Smooth muscle cell of the brain vasculature (primary cell): ENCODE measurements around the gene GTF2H1.
"Not testable (repeated sequence)": the region's sequence is repeated elsewhere in the genome, so short reads cannot be mapped to it uniquely, and the experiment has no call there.

ENCODE experiments used
- DNase-seq: peaks from one replicate; pipeline ENCODE4 v3.0.0-alpha.2; 2012; ENCODE audit warnings: low read depth, low spot score

GTF2H1 gene

GRCh38 chr11:18317551-18317950, 4.8 kb upstream of the GTF2H1 start:
- no peak for DNase-seq

DNA sequence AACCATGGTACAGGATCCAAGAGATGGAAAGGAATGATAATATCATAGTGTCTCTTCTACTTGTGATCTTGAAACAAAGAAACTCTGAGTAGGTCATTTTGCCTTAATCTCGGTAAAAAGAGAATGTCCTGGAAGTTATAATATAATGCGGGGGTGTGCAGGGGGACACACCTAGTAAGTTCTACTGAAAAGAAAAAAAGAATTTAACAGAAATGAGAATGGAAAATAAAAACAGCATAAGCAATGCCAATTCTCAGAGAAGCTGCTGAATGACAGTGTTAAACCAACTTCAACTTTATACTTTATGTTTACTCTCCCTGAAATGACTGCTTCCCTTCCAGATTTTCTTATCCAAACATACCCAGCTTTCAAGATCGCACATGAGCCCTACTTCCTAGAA, 2.5 kb upstream of the GTF2H1 start:
- DNase-seq, result no peak

GRCh38 chr11:18320617-18321016, 1.8 kb upstream of the GTF2H1 start:
- DNase-seq, result no peak

DNA sequence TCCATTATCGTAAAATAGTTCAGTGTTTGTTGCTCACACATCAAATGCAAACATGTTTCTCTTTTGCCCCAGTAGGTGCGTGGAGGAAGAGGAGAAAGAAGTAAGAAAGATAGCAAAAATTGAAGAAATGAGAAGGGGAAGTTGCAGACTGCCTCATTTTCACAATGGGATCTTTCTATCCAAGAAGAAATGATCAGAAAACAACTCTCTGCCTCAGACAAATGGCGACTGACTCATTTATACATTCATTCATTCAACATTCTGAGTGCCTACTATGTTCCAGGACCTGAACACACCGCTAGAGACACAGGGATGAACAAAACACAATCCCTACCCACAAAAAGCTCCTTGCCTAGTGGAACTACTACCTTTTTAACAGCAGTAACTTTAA, 794 bp upstream of the GTF2H1 start:
- DNase-seq, result no peak

GRCh38 chr11:18322818-18323570, 627 bp downstream of the GTF2H1 start:
- DNase-seq, result no peak

- DNase-seq, result not testable (repeated sequence)
These were observed 1.5 kb downstream of the GTF2H1 start for GRCh38 chr11:18323881-18324280.

DNA sequence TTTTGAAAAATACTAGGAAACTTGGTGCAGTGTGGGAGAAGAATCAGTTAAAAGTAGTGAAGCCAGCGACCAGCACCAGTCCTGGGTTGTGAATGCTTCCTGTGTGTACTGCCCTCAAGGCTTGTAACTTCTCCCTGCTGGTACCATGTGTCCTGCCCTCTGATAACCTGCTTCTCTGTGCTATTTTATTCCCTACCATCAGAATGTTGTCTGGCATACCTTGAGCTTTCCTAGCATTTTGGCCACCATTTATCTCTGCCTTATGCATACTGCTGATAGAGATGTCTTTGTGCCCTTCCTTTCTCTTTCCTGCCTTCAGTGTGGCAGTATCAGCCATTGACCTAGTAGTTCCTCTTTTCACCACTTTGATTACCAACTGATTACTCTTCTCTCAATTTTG, 2.0 kb downstream of the GTF2H1 start:
- no peak for DNase-seq

GRCh38 chr11:18329196-18329870, 7.0 kb downstream of the GTF2H1 start:
- DNase-seq, result no peak

DNA sequence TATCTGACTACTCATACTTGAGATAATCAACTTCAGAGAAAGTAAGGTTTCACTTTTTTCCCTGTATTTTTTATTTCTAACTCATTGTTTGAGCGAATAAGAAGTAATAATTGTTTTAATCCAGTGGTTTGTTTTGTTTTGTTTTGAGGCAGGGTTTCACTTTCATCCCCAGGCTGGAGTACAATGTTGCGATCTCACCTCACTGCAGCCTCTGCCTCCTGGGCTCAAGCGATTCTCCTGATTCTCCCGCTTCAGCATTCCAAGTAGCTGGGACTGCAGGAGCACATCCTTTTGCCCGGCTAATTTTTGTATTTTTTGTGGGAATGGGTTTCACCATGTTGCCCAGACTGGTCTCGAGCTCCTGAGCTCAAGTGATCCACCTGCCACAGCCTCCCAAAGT, 8.6 kb downstream of the GTF2H1 start:
- DNase-seq, result no peak

DNA sequence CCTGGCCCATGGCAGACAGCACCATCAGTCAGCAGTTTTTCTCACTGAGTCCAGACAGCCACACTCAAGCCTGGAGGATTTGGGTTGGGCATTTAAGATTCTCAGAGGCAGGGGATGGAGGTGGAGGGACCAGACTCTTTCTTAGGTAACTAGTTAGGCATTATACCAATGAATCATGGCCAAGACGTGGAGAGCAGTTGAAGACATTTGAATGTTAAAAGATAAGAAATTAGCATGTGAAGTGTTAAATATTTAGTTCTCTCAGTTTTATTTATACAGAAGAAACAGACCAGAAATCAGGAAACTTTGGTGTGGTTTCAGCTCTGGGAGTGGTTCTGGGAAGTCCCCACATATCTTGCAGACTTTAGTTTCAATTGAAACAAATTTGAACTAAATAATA, 9.9 kb downstream of the GTF2H1 start:
- DNase-seq, result no peak

GRCh38 chr11:18332891-18333290, 10.5 kb downstream of the GTF2H1 start:
- no peak for DNase-seq

- DNase-seq, result no peak
These were observed 25.2 kb downstream of the GTF2H1 start for GRCh38 chr11:18347471-18348125.

- no peak for DNase-seq
These were observed 30.2 kb downstream of the GTF2H1 start for GRCh38 chr11:18352581-18352980.

- no peak for DNase-seq
These were observed 36.3 kb downstream of the GTF2H1 start for GRCh38 chr11:18358646-18359045.

- no peak for DNase-seq
These were observed 38.8 kb downstream of the GTF2H1 start for GRCh38 chr11:18361154-18361553.

DNA sequence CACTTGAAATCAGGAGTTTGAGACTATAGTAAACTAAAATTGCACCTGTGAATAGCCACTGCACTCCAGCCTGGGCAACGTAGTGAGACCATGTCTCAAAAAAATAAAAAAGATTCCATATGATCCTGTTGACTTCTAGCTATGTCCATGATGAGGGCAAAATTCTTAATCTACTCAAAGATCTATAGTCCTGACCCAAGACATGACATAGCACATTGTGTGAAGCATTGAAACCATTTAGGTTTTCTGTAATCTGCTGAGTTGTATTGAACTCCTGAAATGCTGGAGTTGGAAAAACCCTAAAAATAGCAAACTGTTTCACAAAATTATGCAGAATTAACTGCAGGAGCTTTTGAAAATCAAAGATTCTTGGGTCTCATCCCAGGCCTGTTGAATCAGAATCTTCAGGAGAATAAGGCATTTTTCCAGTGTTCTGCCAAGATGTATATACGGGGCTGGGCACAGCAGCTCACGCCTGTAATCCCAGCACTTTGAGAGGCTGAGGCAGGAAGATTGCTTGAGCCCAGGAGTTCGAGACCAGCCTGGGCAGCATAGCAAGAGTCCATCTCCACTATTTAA, 42.2 kb downstream of the GTF2H1 start:
- no peak for DNase-seq

DNA sequence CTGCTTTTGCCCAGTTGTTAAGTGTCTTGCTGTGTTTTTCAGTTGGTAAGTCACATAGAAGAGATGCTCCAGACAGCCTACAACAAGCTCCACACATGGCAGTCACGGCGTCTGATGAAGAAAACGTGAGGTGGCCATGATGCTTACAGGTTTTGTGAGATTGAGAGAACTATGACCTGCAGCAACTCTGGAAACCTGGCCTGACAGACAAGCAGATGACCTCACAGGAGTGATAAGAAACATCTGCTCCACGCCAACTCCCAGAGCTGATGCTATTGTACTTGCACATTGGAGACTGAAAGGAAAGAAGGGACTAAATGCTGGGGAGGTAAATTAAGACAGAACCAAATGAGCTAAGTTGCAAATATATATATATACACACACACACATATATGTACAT, 43.4 kb downstream of the GTF2H1 start:
- no peak for DNase-seq

GRCh38 chr11:18366286-18366685, 43.9 kb downstream of the GTF2H1 start:
- no peak for DNase-seq

- DNase-seq, result no peak
These were observed 45.1 kb downstream of the GTF2H1 start for GRCh38 chr11:18367431-18367830.

GRCh38 chr11:18368221-18368620, 45.9 kb downstream of the GTF2H1 start:
- no peak for DNase-seq

- no peak for DNase-seq
These were observed 47.0 kb downstream of the GTF2H1 start for GRCh38 chr11:18369398-18369797.

DNA sequence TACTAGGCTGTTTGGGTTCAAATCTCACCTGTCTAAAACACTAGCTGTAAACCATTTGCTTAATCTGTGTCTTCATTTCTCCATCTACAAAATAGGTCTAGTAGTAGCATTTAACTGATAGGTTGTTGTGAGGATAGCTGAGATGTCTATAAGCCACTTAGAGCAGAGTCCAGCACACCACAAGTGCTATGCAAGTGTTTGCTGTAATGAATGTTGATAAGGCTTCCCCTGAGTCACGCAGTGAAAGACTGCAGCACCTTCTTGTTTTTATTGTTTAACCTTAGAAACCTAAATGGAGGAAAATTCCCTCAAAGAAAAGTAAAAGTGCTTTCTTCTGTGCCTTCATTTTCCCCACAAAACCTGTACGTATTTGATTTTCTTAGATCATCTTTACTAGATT, 48.9 kb downstream of the GTF2H1 start:
- DNase-seq, result no peak

- DNase-seq, result no peak
These were observed 49.8 kb downstream of the GTF2H1 start for GRCh38 chr11:18372201-18372600.
